K562 (cell line): Measurements from ENCODE around the gene ZBTB46. TPM values are rescaled to one million over a fixed set of nuclear protein-coding genes. Genes with fewer than 3 reads are reported as not detected.

Experiments
- HDAC2 ChIP-seq: fragments of 450-650 bp; IDR thresholded peaks from 2 replicates; pipeline ENCODE4 v1.6.1; 2016; ENCODE audit warnings: mild to moderate bottlenecking
- MYBL2 ChIP-seq, 2 experiments: fragments of 450-650 bp in 1 of 2; sonication (generic) in 1 of 2; formaldehyde crosslinking in 1 of 2; IDR thresholded peaks; 2 replicates each; pipeline versions ENCODE4 v1.6.1 to v1.8.1; 2017 to 2022; ENCODE audit warnings: borderline replicate concordance in 1 of 2, inconsistent platforms in 1 of 2, low read depth in 1 of 2, mild to moderate bottlenecking in 1 of 2, missing genetic modification reagents in 1 of 2, moderate library complexity in 1 of 2
- SMARCA5 ChIP-seq: fragments of 450-650 bp; IDR thresholded peaks from 2 replicates; pipeline ENCODE4 v1.6.1; 2016
- SPI1 ChIP-seq: IDR thresholded peaks from 2 replicates; pipeline ENCODE4 v1.6.1; 2011; ENCODE audit warnings: low read depth, low read length, control low read depth, borderline replicate concordance
- ZKSCAN1 ChIP-seq: fragments of 150-350 bp; IDR thresholded peaks from 2 replicates; pipeline ENCODE4 v1.6.1; 2016; ENCODE audit warnings: low read depth, low read length
- ZNF140 ChIP-seq: fragments of 250-450 bp; sonication (Bioruptor Pico); IDR thresholded peaks from 2 replicates; pipeline ENCODE4 v1.8.0; 2021; ENCODE audit warnings: moderate library complexity, mild to moderate bottlenecking, inconsistent platforms
- ZNF274 ChIP-seq: IDR thresholded peaks from 2 replicates; pipeline ENCODE4 v1.6.1; 2011; ENCODE audit warnings: low read depth, mild to moderate bottlenecking, low read length, moderate library complexity, borderline replicate concordance
- polyA plus RNA-seq, 8 experiments: library from polyadenylated mRNA; depleted of rRNA in 4 of 8; stranded (reverse) in 5 of 8; unstranded in 3 of 8; fragments of >200 nt; fragmentation: Nextera tagmentation in 2 of 8; fragmentation: Illumina TruSeq in 1 of 8; extraction: Ambion mirVana in 2 of 8; extraction: Trizol in 1 of 8; gene quantifications; 2 replicates each; pipeline versions ENCODE4 v1.2.1 to v1.2.3, GENCODE V29; 2011 to 2014; ENCODE audit warnings: inconsistent platforms in 1 of 8, missing spikeins in 1 of 8
- total RNA-seq, 7 experiments: library from RNA; depleted of rRNA in 6 of 7; stranded (reverse); fragments of >200 nt in 6 of 7; fragmentation: Illumina TruSeq in 2 of 7; extraction: Trizol in 2 of 7; gene quantifications; 2 replicates each; pipeline versions ENCODE4 v1.2.1 to v1.2.3, GENCODE V29; 2011 to 2021; ENCODE audit warnings: low replicate concordance in 1 of 7
- TF ChIP-seq, protein P1 (sequence below), 2 experiments: fragments of 150-350 bp in 1 of 2; IDR thresholded peaks; 2 replicates each; pipeline ENCODE4 v1.6.1; 2012 to 2016; ENCODE audit warnings: low read depth in 2 of 2, low read length in 2 of 2, mild to moderate bottlenecking in 1 of 2, moderate library complexity in 1 of 2
- TF ChIP-seq, protein P2 (sequence below): IDR thresholded peaks from 3 replicates; pipeline ENCODE4 v1.6.1; 2011; ENCODE audit warnings: borderline replicate concordance, mild to moderate bottlenecking, moderate library complexity; ENCODE audit not compliant: insufficient read length; ENCODE audit errors: extremely low read depth
- TF ChIP-seq, protein P3 (sequence below), 2 experiments: fragments of 450-650 bp; IDR thresholded peaks; 2 replicates each; pipeline ENCODE4 v1.6.1; 2016; ENCODE audit warnings: mild to moderate bottlenecking in 2 of 2, borderline replicate concordance in 1 of 2, low read depth in 1 of 2, moderate library complexity in 1 of 2

Gene ZBTB46
- total and polyA plus RNA-seq, 9 of the 15 experiments (the other 6 are each of a cell fraction or from before 2014, with no cell fraction given): 0.29 to 4.1 (median 1.1) TPM

DNA sequence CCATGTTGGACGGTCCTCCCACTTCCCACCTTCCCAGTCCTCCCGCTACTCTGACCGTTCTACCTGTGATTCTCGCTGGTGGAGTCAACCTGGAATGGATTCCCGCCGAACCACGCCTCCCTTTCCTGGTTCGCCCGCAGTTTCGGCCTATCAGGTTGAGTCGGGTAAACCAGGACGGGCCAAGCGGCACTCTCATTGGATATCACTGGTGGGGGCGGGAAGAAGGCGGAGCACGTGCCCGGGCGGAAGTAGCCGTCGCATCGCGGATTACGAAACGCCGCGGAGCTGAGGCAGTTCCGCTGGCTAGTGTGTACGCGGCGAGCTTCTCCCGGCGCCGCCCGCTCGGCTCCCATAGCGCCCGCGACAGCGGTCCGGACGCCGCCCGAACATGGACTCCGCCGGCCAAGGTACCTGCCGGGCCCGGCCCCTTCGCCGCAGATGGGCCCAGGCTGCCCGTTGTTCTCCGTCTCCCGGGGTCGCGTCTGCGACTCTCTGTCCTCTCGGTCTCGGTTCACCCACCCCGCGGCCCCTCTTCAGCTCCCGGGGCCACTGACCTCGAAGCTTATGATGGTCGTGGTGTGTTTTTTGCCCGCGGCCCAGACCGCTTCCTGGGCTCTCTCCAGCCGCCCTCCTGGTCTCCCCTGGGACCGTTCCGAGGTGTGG, 34.0 kb upstream of the ZBTB46 start, which contains the start of gene TPD52L2 (continued):
- TF ChIP-seq, protein P1, sequence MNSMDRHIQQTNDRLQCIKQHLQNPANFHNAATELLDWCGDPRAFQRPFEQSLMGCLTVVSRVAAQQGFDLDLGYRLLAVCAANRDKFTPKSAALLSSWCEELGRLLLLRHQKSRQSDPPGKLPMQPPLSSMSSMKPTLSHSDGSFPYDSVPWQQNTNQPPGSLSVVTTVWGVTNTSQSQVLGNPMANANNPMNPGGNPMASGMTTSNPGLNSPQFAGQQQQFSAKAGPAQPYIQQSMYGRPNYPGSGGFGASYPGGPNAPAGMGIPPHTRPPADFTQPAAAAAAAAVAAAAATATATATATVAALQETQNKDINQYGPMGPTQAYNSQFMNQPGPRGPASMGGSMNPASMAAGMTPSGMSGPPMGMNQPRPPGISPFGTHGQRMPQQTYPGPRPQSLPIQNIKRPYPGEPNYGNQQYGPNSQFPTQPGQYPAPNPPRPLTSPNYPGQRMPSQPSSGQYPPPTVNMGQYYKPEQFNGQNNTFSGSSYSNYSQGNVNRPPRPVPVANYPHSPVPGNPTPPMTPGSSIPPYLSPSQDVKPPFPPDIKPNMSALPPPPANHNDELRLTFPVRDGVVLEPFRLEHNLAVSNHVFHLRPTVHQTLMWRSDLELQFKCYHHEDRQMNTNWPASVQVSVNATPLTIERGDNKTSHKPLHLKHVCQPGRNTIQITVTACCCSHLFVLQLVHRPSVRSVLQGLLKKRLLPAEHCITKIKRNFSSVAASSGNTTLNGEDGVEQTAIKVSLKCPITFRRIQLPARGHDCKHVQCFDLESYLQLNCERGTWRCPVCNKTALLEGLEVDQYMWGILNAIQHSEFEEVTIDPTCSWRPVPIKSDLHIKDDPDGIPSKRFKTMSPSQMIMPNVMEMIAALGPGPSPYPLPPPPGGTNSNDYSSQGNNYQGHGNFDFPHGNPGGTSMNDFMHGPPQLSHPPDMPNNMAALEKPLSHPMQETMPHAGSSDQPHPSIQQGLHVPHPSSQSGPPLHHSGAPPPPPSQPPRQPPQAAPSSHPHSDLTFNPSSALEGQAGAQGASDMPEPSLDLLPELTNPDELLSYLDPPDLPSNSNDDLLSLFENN (IDR thresholded peaks at IDR 0.05; ENCODE audit: low read depth in 2 of 2, low read length in 2 of 2): no peak
- TF ChIP-seq HDAC2 (peak; percentile 3; the same call in 1 of the 2 replicates), SMARCA5 (no peak), ZNF274 (no peak), ZNF140 (CRISPR knock-in tag) (no peak), ZKSCAN1 (peak; percentile 53; the same call in 1 of the 2 replicates), MYBL2 (IDR thresholded peaks at IDR 0.05; ENCODE audit: low read depth) (no peak), MYBL2 (CRISPR knock-in tag; IDR thresholded peaks at IDR 0.05; ENCODE audit: borderline replicate concordance) (no peak), SPI1 (peak; percentile 69)
- TF ChIP-seq, protein P2, sequence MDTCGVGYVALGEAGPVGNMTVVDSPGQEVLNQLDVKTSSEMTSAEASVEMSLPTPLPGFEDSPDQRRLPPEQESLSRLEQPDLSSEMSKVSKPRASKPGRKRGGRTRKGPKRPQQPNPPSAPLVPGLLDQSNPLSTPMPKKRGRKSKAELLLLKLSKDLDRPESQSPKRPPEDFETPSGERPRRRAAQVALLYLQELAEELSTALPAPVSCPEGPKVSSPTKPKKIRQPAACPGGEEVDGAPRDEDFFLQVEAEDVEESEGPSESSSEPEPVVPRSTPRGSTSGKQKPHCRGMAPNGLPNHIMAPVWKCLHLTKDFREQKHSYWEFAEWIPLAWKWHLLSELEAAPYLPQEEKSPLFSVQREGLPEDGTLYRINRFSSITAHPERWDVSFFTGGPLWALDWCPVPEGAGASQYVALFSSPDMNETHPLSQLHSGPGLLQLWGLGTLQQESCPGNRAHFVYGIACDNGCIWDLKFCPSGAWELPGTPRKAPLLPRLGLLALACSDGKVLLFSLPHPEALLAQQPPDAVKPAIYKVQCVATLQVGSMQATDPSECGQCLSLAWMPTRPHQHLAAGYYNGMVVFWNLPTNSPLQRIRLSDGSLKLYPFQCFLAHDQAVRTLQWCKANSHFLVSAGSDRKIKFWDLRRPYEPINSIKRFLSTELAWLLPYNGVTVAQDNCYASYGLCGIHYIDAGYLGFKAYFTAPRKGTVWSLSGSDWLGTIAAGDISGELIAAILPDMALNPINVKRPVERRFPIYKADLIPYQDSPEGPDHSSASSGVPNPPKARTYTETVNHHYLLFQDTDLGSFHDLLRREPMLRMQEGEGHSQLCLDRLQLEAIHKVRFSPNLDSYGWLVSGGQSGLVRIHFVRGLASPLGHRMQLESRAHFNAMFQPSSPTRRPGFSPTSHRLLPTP: no peak
- TF ChIP-seq, protein P3, sequence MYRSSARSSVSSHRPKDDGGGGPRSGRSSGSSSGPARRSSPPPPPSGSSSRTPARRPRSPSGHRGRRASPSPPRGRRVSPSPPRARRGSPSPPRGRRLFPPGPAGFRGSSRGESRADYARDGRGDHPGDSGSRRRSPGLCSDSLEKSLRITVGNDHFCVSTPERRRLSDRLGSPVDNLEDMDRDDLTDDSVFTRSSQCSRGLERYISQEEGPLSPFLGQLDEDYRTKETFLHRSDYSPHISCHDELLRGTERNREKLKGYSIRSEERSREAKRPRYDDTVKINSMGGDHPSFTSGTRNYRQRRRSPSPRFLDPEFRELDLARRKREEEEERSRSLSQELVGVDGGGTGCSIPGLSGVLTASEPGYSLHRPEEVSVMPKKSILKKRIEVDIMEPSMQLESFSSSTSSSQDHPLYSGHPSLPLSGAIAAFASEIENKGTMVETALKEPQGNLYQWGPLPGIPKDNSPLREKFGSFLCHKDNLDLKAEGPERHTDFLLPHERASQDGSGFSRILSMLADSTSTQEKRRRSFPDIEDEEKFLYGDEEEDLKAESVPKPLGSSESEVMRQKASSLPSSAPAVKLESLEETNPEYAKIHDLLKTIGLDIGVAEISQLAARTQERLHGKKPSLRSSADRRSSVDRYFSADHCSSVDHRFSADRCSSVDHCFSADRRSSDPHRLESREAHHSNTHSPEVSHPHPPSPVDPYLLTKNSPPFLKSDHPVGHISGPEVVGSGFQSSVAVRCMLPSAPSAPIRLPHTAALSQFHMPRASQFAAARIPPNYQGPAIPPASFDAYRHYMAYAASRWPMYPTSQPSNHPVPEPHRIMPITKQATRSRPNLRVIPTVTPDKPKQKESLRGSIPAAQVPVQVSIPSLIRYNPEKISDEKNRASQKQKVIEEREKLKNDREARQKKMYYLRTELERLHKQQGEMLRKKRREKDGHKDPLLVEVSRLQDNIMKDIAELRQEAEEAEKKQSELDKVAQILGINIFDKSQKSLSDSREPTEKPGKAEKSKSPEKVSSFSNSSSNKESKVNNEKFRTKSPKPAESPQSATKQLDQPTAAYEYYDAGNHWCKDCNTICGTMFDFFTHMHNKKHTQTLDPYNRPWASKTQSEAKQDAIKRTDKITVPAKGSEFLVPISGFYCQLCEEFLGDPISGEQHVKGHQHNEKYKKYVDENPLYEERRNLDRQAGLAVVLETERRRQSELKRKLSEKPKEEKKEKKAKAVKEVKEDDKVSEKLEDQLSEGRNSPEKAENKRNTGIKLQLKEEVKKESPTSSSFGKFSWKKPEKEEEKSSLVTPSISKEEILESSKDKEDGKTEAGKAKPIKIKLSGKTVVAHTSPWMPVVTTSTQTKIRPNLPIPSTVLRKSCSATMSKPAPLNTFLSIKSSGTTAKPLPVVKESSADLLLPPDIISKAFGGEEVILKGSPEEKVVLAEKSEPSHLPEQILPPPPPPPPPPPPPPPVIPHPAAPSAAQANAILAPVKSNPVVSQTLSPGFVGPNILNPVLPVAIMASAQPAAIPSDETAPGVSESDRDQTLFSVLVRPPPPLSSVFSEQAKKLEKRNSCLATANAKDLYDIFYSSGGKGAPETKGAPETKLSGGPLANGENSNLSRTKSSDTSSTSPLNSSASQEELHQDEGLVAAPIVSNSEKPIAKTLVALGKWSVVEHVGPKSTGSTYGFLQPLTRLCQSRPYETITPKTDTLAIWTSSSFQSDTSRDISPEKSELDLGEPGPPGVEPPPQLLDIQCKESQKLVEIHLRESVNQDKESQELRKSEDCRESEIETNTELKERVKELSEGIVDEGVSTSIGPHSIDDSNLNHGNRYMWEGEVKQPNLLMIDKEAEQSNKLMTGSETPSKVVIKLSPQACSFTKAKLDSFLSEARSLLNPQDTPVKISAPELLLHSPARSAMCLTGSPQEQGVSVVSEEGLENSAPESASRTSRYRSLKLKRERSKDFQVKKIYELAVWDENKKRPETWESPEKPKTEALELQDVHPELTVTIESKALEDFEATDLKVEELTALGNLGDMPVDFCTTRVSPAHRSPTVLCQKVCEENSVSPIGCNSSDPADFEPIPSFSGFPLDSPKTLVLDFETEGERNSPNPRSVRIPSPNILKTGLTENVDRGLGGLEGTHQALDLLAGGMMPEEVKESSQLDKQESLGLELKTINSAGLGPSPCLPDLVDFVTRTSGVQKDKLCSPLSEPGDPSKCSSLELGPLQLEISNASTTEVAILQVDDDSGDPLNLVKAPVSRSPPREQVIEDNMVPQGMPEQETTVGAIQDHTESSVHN (IDR thresholded peaks at IDR 0.05; ENCODE audit: borderline replicate concordance in 1 of 2, low read depth in 1 of 2): no peak
